Heart left ventricle (tissue), 16 donors: Measurements from ENCODE around the gene MBLAC2. TPM values are rescaled to one million over a fixed set of nuclear protein-coding genes. Genes with fewer than 3 reads are reported as not detected.

Experiments
- ATAC-seq, 4 donors: fragments of 200-7000 bp; cut with Tn5 transposase; one replicate each; pipeline ENCODE4 v1.9.1; 2020 to 2022; ENCODE audit warnings: moderate library complexity in 4 of 4, mild to moderate bottlenecking in 3 of 4, moderate number of reproducible peaks in 1 of 4
- DNase-seq, 5 donors: peaks; one replicate each; pipeline ENCODE4 v3.0.0-alpha.2; 2020
- H3K27ac ChIP-seq, 12 donors: fragments of 200-600 bp; sonication (generic) in 4 of 12; one replicate each; pipeline versions ENCODE4 v1.5.0 to v1.8.0; 2016 to 2022; ENCODE audit warnings: mild to moderate bottlenecking in 2 of 12
- H3K27me3 ChIP-seq, 9 donors: fragments of 200-600 bp; sonication (generic) in 2 of 9; one replicate each; pipeline versions ENCODE4 v1.5.1 to v1.8.0; 2016 to 2022; ENCODE audit warnings: mild to moderate bottlenecking in 3 of 9
- H3K36me3 ChIP-seq, 9 donors: fragments of 200-600 bp; sonication (generic) in 2 of 9; one replicate each; pipeline versions ENCODE4 v1.5.0 to v1.8.0; 2018 to 2022; ENCODE audit warnings: mild to moderate bottlenecking in 2 of 9
- H3K4me1 ChIP-seq, 12 donors: fragments of 200-600 bp; sonication (generic) in 4 of 12; one replicate each; pipeline versions ENCODE4 v1.5.0 to v1.8.0; 2016 to 2022; ENCODE audit warnings: mild to moderate bottlenecking in 3 of 12
- H3K4me3 ChIP-seq, 12 donors: fragments of 200-600 bp; sonication (generic) in 4 of 12; one replicate each; pipeline versions ENCODE4 v1.5.0 to v1.8.0; 2017 to 2022; ENCODE audit warnings: mild to moderate bottlenecking in 9 of 12, moderate library complexity in 4 of 12
- H3K9me3 ChIP-seq, 12 donors: fragments of 200-600 bp; sonication (generic) in 4 of 12; one replicate each; pipeline versions ENCODE4 v1.5.0 to v1.8.0; 2016 to 2022; ENCODE audit warnings: mild to moderate bottlenecking in 1 of 12
- POLR2A ChIP-seq, 2 donors: fragments of 450-650 bp; IDR thresholded peaks; one replicate each; pipeline ENCODE4 v1.6.1; 2017; ENCODE audit warnings: antibody characterized with exemption in 2 of 2, mild to moderate bottlenecking in 2 of 2, moderate library complexity in 2 of 2
- whole genome bisulfite sequencing, 4 donors: extraction: QIAGEN DNeasy Blood & Tissue Kit in 2 of 4; methylation state at CpG; one replicate each; pipeline versions ENCODE4 v1.1.5 to v1.1.7; 2013 to 2018; 5-methylcytosine and 5-hydroxymethylcytosine counted together
- intact Hi-C, 10 donors: fragments of 100-400 bp; cut with DNase I; formaldehyde crosslinking; loops; one replicate each; pipeline versions ENCODE4 v1.11.1 to v1.14.2; 2022
- polyA plus RNA-seq, 2 donors: library from polyadenylated mRNA; stranded (reverse); fragments of 200-250 nt; gene quantifications; one replicate each; pipeline ENCODE4 v1.2.3, GENCODE V29; 2013
- total RNA-seq, 9 donors: library from RNA; depleted of rRNA in 2 of 9; stranded (reverse); fragments of >200 nt in 2 of 9; fragmentation: NEBNext Ultra II Directional in 3 of 9; extraction: Animal tissue kit (Norgen Biotek cat#: 25700) in 3 of 9; gene quantifications; one replicate each; pipeline versions ENCODE4 v1.1.0 to v1.2.4, GENCODE V29; 2016 to 2023
- TF ChIP-seq, protein P1 (sequence below), 12 donors: fragments of 200-600 bp; sonication (generic) in 4 of 12; IDR thresholded peaks; one replicate each; pipeline versions ENCODE4 v1.5.0 to v1.8.0; 2018 to 2022; ENCODE audit warnings: antibody characterized with exemption in 12 of 12, mild to moderate bottlenecking in 5 of 12
- donor health status: ischemic (EF 13 %, LVEDD 7.1; RV severe dilation, severe dysfunction).
- donor health status: healthy with polysubstance abuse.
- donor health status: DM: no; HTN: yes; CAD: no.
- donor health status: DM: no; HTN: no; CAD: no.
- donor health status: ischemic (EF 25% LVEDD 6.9; RV normal size, moderate dysfunction).
- donor health status: ischemic (EF 25% LVEDD 5.7; RV mildly dilated, moderate dysfunction).
- donor health status: healthy.
- donor health status: DM: yes; HTN: yes; CAD: no.
- donor health status: ischemic (EF 35%, LVEDD 5.7; RV mildly dilated, moderate dysfunction).
- donor health status: nonischemic (EF 11% LVEDD 7.7; RV severe dilation, severe dysfunction).
- donor health status: DM: yes; HTN: yes; CAD: no.
- donor health status: PGD.
- donor health status: ischemic (EF 29% LVEDD 5.4; RV normal size, mild dysfunction).
- donor health status: nonischemic (EF 23%, LVEDD 6.1; RV moderate dilation, normal function).

MBLAC2 gene
- total and polyA plus RNA-seq, 11 donors, result 1.3 to 5.3 (median 3.3) TPM

DNA sequence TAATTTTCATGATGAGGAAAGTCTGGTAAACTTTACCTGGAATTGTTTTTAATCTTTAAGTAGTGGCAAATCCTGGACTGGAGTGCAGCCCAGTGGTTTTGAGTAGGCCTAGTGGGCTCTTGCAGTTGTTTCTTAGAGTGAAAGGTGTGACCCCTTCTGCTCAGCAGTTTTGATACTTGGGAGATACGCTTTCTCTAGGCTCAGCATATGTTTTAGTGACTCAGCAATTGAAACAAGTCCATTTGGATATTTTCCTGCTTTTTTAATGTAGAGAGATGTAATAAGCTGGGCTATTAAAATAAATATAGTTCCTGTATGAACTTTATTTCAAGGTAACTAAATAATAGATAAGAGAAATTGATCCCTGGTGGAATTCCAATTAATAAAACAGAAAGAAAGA lies 6.1 kb upstream of the MBLAC2 start:
- no peak for DNase-seq
- WGBS, 4 donors, result 90 to 96% (median 93%) methylated on average over 1 of the region's 1 CpG

DNA sequence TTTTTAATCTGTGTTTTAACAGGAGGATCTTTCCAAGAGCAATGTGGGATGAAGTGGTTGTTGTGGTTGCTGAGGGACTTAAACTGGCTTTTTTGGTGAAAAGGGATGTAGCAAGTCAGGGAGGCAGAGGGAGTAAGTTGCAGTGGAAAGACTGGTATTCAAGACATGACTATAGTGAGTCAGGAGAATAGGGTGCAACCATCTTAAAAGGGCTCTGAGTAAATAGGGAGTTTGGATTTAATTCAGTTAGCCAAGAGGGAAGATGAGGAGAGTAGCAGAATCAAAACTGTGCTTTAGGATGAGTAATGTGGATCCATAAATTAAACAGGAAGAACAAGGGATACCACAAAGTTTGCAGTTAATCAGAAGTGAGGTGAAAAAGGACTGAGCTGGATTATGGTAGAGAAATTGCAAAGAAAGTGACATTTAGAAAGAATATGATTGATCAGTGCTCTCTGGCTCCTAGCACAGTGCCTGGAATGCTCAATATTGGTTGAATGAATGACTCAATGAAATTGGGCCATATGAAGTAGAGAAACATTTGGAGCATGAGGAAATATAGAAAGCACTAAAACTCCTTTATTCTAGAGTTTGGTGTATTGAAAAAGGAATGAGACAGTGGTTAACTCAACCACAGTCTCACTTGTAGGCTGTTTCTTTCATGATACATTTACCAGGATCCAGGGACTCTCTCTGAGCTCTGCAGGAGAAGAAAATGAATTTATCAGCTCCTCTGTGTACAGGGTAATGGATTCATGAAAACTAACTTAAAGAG lies 5.2 kb upstream of the MBLAC2 start:
- H3K36me3 ChIP-seq, result no peaks in the 10 kb centered on the region
- TF ChIP-seq, protein P1, sequence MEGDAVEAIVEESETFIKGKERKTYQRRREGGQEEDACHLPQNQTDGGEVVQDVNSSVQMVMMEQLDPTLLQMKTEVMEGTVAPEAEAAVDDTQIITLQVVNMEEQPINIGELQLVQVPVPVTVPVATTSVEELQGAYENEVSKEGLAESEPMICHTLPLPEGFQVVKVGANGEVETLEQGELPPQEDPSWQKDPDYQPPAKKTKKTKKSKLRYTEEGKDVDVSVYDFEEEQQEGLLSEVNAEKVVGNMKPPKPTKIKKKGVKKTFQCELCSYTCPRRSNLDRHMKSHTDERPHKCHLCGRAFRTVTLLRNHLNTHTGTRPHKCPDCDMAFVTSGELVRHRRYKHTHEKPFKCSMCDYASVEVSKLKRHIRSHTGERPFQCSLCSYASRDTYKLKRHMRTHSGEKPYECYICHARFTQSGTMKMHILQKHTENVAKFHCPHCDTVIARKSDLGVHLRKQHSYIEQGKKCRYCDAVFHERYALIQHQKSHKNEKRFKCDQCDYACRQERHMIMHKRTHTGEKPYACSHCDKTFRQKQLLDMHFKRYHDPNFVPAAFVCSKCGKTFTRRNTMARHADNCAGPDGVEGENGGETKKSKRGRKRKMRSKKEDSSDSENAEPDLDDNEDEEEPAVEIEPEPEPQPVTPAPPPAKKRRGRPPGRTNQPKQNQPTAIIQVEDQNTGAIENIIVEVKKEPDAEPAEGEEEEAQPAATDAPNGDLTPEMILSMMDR (IDR thresholded peaks at IDR 0.05), result no peak
- TF ChIP-seq POLR2A (IDR thresholded peaks at IDR 0.05), result no peak
- H3K4me1 ChIP-seq, result peaks cover 0 to 8% (median 2%) of the 10 kb centered on the region in 12 donors
- no peak overlapping the region for H3K27ac ChIP-seq
- DNase-seq (no peak), ATAC-seq (no peak)
- intact Hi-C loops, result loop anchor here in 4 of 10 donors (5.0 to 10.0 kb wide), 3 partner anchors 45 to 65 kb away; partner anchors contain the start of gene LYSMD3 (in 3 of the 4)
- H3K4me3 ChIP-seq, result no peak overlapping the region
- H3K27me3 ChIP-seq, result no peaks in the 10 kb centered on the region
- no peaks in the 10 kb centered on the region for H3K9me3 ChIP-seq

More for the DNA sequence above, 6.1 kb upstream of the MBLAC2 start:
- Histone ChIP-seq H3K36me3 (no peaks in the 10 kb centered on the region), H3K9me3 (no peaks in the 10 kb centered on the region), H3K27ac (no peak overlapping the region), H3K4me3 (no peak overlapping the region), H3K4me1 (no peaks in the 10 kb centered on the region), H3K27me3 (no peaks in the 10 kb centered on the region)
- intact Hi-C loops, result no loop called here
- ATAC-seq, result no peak
- TF ChIP-seq POLR2A (IDR thresholded peaks at IDR 0.05), result no peak
- TF ChIP-seq, protein P1 (IDR thresholded peaks at IDR 0.05), result no peak

DNA sequence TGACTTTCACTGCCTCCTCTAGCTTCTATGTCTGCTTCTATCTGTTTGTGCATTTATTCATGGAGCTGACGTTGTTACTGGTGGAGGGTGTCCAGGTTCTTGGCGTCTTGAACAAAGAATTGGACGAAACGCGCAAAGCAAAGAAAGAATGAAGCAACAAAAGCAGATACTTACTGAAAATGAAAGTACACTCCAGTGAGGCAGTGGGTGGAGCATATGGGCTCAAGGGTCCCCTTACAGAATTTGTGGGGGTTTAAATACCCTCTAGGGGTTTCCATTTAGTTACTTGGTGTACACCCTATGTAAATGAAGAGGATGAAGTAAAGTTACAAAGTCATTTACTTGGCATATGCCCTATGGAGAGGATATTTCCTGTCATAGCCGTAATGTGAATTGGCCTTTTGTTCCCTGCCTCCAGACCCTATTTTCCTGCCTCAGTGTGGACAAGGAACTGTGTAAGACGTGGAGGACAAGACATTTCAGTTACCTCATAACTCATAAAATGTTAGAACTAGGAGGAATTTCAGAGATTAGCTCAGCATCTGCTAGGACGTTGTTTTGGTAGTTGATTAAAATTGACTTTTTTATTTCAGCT lies 3.1 kb upstream of the MBLAC2 start:
- WGBS, 4 donors, result 78 to 85% (median 83%) methylated on average over 8 of the region's 8 CpGs
- Histone ChIP-seq H3K9me3 (no peaks in the 10 kb centered on the region), H3K27me3 (no peaks in the 10 kb centered on the region), H3K4me1 (peaks cover 0 to 19% (median 10%) of the 10 kb centered on the region in 12 donors), H3K27ac (peak overlapping the region in 1 of 12 donors; percentile 30), H3K4me3 (peak overlapping the region in 4 of 12 donors; percentile 14 to 20 (median 17)), H3K36me3 (no peaks in the 10 kb centered on the region)
- TF ChIP-seq POLR2A (IDR thresholded peaks at IDR 0.05), result no peak
- TF ChIP-seq, protein P1 (IDR thresholded peaks at IDR 0.05), result no peak
- no peak for DNase-seq
- no peak for ATAC-seq
- intact Hi-C loops, result loop anchor here in 4 of 10 donors (5.0 to 10.0 kb wide), 3 partner anchors 47 to 63 kb away; partner anchors contain the start of gene LYSMD3 (in 3 of the 4)

DNA sequence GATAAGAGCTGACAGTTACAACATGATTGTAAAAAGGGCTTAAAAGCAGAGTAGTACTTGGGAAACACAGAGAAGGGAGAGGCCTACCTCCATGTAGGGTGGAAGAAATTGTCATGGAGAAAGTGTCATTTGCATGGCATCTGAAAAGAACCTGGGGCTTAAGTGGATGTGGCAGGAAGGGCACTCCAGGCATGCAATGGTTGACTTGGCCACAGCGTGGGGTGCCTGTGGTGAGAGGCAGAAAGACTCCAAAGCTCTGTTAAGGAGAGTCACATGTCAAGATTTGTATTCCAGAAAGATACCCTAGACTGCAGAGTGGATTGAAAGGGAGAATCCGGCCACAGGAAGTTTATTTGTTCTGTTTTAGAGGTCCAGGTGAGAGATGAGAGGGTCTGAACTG lies 2.5 kb upstream of the MBLAC2 start:
- no peaks in the 10 kb centered on the region for H3K9me3 ChIP-seq
- 46 to 64% (median 55%) methylated on average over 2 of the region's 2 CpGs for WGBS, 4 donors
- ATAC-seq, result no peak
- peak overlapping the region in 1 of 12 donors; percentile 30 for H3K27ac ChIP-seq
- H3K4me1 ChIP-seq, result peaks cover 0 to 21% (median 12%) of the 10 kb centered on the region in 12 donors
- H3K4me3 ChIP-seq, result peak overlapping the region in 1 of 12 donors; percentile 14
- DNase-seq, result no peak
- TF ChIP-seq, protein P1 (IDR thresholded peaks at IDR 0.05), result no peak
- intact Hi-C loops, result loop anchor here in 4 of 10 donors (5.0 to 10.0 kb wide), 3 partner anchors 48 to 62 kb away; partner anchors contain the start of gene LYSMD3 (in 3 of the 4)
- no peaks in the 10 kb centered on the region for H3K27me3 ChIP-seq
- H3K36me3 ChIP-seq, result no peaks in the 10 kb centered on the region
